Erythroblast (primary cell): ENCODE measurements around the gene C14orf119.

ENCODE experiments used
- DNase-seq, 2 experiments: peaks; one replicate each; lab custom pipeline; 2025; lab: John Stamatoyannopoulos, UW
- GATA1 ChIP-seq: IDR thresholded peaks from 2 replicates; pipeline ENCODE4 v1.6.1; 2011; ENCODE audit warnings: low read depth, mild to moderate bottlenecking, control low read depth, low read length, moderate library complexity
- POLR2A ChIP-seq: IDR thresholded peaks from 2 replicates; pipeline ENCODE4 v1.6.1; 2011; ENCODE audit warnings: mild to moderate bottlenecking, low read length

The C14orf119 gene

DNA sequence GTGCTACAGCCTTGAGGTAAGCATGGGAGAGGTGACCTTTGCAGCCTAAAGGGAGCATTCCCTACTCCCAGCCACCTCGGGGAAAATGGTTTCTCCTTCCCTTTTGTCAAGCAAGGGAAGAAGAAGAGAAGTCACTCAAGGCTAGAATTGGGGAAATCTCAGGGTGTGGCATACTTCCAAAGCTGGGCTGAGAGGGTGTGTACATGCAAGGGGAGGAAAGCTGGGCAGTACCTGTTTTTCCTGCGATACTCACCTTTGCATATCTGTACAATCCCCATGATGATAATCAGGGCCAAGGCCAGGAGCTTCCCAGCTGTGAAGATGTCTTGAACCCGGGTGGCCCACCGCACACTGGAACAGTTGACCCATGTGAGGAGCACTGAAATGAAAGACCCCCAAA is 47.5 kb downstream of the C14orf119 start:
- TF ChIP-seq GATA1: no peak
- no peak for TF ChIP-seq POLR2A
- no peak for DNase-seq

DNA sequence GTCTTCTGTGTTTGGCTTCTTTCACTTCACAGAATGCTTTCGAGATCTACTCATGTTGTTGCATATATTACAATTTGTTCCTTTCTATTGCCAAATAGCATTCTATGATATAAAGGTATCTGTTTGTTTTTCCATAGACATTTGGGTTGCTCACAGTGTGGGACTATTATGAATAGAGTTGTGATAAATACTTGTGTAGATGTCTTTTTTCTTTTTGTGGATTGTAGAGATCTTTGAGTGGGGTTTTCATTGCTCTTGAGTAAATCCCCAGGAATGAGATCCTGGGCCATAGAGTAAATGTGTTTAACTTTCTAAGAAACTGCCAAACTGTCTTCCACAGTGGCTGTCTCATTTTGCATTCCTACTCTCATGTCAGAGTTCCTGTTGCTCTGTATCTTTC is 48.6 kb downstream of the C14orf119 start:
- DNase-seq: no peak
- TF ChIP-seq POLR2A: no peak
- no peak for TF ChIP-seq GATA1

DNA sequence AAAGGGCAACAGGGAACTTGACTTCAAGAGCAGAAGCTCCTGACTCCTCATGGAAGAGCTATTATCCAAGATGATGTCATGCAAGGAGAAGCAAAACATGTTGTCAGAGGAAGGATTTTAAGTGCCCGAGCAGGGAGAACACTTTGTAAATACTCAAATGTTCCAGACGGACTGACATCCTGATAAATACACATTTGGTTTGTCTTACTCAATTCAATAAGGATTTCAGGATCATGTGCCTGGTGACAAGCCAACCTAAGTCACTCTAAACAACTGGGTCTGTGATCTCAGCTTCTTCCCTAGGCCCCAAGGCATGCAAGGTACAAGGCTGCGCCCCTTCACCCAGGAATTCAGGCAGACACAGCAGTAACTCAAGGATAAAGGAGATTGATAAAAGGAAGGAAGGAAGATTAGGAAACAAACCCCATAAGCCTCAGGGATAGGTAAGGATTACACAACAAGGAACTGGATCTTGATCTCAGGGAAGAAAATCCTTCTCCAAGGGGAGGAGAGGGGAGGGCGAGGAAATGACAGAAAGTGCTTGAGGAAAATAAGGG is 50.6 kb downstream of the C14orf119 start:
- DNase-seq: no peak
- no peak for TF ChIP-seq GATA1
- no peak for TF ChIP-seq POLR2A

DNA sequence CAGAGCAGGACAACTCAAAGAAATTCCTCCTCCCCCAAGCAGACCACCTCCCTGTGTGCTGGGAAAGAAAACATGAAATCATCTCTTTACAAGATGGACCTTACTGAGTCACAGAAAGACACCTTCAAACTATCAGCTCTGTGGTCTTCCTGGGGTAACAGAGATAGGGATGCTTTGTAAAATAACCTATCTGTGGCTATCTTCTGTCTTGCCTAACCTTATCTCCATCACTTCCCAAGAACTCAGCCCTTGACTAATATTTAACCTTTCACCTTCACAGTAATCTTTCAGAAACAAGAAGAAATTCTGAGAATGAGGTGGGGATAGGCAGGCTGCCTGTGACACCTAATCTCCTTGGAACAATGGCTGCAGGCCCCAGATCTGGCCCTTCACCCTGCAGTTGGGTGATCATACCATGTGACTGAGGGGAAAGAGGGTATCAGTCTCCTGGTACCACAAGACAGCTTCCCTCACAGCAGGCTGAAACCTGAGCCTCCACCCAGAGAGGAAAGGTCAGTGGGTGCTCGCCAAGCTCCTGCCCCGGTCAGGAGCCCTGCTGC is 51.1 kb downstream of the C14orf119 start:
- DNase-seq: peak in 1 of 2 experiments; percentile 54
- no peak for TF ChIP-seq GATA1
- TF ChIP-seq POLR2A: no peak

DNA sequence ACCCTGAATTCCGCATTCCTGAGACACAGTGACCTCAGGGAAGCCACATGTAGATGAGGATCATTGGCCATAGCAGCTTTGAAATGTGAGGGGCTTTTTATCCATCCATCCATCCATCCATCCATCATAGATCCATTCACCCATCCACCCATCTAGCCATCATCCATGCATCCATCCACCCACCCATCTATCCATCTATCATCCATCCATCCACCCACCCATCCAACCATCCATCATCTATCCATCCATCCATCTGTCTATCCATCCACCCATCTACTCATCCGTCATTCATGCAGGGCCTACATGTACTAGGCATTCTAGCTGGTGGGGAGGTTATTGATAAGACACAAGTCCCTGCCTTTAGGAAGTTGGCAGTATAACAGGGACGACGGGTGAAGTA is 51.7 kb downstream of the C14orf119 start:
- TF ChIP-seq POLR2A (no peak), GATA1 (no peak)
- no peak for DNase-seq

DNA sequence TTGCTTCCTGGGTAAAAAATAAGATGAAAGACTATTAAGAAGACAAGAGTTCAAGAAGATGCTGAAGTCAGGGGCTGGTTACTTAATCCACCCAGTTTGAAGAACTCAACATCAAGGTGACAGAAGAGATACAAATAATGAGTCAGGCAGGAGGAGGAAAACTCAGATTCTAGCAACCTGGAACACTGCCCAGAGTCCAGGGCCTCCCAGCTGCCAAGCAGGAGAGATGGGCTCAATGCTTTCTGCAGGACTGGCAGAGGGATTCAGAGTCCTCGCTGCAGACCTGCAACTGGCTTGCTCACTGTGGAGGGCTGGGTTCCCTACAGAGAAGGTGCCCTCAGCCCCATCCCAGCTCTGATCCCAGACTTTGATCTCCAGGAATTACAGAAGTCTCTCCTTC is 52.4 kb downstream of the C14orf119 start:
- TF ChIP-seq GATA1: no peak
- no peak for DNase-seq

DNA sequence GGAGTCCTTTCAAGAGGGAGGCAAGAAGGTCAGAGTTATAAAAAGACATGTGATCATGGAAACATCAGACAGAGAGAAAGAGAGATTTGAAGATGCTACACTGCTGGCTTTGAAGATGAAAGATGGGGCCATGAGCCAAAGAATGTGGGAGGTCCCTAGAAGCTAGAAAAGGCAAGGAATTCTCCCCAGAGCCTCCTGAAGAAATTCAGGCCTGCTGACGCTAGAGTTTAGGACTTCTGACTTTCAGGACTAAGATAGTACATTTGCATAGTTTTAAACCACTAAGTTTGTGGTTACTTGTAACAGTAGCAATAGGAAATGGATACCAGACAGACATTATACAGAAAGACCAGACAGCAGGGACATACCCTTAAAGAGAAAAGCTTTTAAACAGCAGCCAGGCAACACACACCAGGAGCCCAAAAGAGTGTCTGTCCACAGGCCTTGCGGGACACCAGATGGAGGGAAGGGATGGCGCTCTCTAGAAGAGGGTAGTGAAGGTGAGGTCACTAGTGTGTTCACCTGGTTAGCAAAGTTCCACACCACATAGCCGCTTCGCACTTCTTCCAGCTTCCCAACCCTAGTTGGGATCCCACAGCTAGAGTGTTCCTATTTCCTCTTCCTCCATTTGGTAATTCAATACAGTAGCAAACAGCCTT is 53.4 kb downstream of the C14orf119 start:
- DNase-seq: no peak
- no peak for TF ChIP-seq GATA1
- TF ChIP-seq POLR2A: no peak

DNA sequence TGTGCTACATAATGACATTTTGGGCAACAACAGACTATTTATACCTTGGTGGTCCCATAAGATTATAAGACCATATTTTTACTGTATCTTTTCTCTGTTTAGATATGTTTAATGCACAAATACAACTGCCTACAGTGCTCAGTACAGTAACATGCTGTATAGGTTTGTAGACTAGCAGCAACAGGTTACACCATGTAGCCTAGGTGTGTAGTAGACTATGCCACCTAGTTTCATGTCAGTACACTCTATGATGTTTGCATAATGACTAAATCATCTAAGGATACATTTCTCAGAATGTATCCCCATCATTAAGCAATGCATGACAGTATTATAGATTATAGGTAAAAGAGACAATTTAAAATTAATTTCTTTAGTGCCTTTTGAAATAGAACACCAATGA is 54.4 kb downstream of the C14orf119 start:
- no peak for DNase-seq
- TF ChIP-seq GATA1: no peak
- no peak for TF ChIP-seq POLR2A
